NK-92 treated with Interleukin-12 subunit alpha and Interleukin-12 subunit beta, amount 100 ng/mL, for 24 hours (cell line): ENCODE data around the gene NIPSNAP2.
"Not testable (repeated sequence)": the region's sequence is repeated elsewhere in the genome, so short reads cannot be mapped to it uniquely, and the experiment has no call there.

ENCODE experiments used
- DNase-seq: peaks from one replicate; lab custom pipeline; 2025; lab: John Stamatoyannopoulos, UW

Gene NIPSNAP2

GRCh38 chr7:55964261-55965099 is at the start of gene NIPSNAP2:
Gene NIPSNAP2 (plus strand): TSS chr7:55964585. CDS start chr7:55964610, 25 bp downstream.
- DNase-seq = peak; percentile 25

DNA sequence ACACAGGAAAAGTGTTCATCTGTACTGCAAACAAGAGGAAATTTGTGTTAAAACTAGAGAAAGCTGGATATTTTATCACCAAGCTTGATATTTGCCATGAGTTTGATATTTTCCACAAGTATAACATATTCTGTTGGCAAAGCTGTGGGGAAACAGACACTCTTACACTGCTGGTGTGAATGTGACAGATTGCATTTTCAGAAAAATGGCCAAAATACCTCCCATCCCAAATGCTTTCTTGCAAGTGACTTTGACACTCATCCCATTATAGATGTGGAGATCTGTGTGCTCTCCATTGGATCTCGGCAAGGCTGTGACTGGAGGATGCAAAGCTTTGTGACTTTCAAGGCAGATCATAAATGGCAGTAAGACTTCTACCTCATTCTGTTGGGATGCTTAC is 46.6 kb upstream of the NIPSNAP2 start:
- no peak for DNase-seq

GRCh38 chr7:55928006-55928767 is 36.2 kb upstream of the NIPSNAP2 start:
- DNase-seq = no peak

DNA sequence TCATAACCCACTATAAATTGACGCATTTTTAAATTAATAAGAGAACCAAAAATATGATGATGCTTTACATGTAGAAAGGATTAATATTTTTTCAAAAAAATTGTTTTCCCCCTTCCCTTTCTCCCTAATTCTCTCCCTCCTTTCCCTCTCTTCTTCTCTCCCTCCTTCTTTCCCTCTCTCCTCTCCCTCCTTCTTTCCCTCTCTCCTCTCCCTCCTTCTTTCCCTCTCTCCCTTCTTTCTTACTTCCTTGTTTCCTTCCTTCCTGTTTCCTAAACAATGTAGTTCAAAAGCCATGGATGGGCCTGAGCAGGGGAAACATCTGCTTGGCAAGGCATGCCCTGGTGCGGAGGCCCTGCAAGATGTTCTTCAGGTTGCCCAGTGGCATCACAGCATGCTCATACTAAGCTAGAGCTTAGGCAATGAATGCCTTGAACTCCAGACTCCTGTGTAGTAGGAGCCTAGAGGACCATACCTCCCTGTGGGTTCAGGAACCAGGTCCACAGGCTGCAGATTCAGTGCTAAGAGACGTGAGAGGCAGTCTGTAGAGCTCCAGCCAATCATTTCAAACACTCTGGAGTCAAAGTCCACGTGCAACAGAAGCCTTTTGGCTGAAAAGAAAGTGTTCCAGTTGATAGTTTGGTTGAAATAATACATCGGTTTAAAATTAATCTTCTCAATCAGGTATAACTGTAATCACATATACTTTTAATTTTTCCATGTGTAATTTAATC is 32.8 kb upstream of the NIPSNAP2 start:
- no peak for DNase-seq

DNA sequence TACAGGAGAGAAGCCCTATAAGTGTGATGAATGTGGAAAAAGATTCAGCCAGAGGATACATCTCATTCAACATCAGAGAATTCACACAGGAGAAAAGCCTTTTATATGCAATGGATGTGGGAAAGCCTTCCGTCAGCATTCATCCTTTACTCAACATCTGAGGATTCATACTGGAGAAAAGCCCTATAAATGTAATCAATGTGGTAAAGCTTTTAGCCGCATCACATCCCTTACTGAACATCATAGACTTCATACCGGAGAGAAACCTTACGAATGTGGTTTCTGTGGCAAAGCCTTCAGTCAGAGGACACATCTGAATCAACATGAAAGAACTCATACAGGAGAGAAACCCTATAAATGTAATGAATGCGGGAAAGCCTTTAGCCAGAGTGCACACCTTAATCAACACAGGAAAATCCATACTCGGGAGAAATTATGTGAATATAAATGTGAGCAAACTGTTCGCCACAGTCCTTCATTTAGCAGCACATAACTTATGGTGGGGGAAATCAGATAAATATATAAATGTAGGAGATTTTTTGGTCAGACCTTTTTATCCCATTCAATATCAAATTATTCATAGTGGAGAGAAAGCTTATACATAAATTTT is 24.8 kb upstream of the NIPSNAP2 start:
- DNase-seq = no peak

GRCh38 chr7:55946545-55946944 is 17.8 kb upstream of the NIPSNAP2 start:
- no peak for DNase-seq

GRCh38 chr7:55951637-55952351 is 12.6 kb upstream of the NIPSNAP2 start, which contains the start of gene MRPS17:
Gene MRPS17 (plus strand): TSS chr7:55951877. CDS start chr7:55953196, 1,319 bp downstream.
- DNase-seq = peak; percentile 72

- not testable (repeated sequence) for DNase-seq
Measured at GRCh38 chr7:55952352-55952671, 12.1 kb upstream of the NIPSNAP2 start.

DNA sequence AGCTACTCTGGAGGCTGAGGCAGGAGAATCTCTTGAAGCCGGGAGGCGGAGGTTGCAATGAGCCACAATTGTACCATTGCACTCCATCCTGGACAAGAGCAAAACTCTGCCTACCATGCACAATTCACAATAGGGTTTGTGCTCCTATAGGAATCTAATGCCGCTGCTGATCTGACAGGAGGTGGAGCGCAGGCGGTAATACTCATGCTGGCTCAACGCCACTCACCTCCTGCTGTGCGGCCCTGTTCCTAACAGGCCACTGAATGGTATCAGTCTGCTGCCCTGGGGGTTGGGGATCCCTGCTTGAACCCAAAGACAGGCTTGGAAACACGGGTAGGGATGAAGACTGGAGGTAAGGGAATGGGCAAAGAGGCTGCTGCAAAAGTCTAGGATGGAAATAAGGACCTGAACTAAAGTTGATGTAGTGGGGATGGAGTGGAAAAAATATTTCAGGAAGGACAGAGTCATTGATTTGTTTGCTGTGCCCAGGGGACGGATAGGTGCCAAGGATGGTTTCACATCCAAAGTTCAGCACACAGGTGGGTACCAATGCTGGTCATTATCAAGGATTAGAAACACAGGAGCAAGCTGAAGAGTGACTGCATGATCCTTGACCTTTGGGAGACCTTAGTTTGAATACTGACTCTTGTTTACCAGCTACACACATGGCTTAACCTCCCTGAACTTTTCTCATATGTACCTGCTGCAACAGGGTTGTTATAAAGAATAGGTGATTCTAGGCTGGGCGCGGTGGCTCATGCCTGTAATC is 10.5 kb upstream of the NIPSNAP2 start:
- no peak for DNase-seq

DNA sequence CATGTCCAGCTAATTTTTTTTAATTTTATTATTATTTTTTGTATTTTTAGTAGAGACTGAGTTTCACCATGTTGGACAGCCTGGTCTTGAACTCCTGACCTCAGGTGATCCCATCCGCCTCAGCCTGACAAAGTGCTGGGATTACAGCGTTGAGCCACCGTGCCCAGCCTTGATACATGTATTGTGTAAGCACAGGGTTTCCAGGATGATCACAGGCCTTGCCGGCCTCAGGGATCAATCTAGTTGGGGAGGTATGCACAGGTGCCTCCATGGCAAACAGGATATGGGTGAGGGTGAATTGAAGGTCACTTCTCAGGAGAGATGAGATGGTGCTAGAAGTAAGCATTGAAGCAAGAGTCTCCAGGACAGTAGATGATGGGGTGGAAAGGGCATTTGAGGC is 7.2 kb upstream of the NIPSNAP2 start:
- DNase-seq = no peak

DNA sequence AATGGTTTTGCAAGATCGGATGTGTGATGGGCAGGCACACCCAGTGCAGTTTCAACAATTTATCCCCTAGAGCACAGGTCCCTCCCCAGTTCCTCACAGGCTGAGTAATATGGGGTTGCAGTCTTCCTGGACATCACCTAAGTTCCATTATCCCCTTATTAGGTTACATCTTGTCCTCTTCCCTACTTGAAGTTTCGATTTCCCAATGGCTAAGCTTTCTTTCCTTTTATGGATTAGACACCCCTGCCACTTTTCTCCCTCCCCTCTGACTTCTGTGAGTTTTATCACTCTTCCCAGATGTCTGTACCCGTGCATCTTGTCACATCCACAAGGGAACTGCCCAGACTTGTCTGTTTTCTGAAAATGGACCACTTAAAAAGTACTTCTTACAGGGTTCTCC is 2.4 kb upstream of the NIPSNAP2 start:
- DNase-seq = no peak

- DNase-seq = no peak
Measured at GRCh38 chr7:55963584-55964168, 709 bp upstream of the NIPSNAP2 start.

GRCh38 chr7:55965100-55965470 is 700 bp downstream of the NIPSNAP2 start:
- no peak for DNase-seq

DNA sequence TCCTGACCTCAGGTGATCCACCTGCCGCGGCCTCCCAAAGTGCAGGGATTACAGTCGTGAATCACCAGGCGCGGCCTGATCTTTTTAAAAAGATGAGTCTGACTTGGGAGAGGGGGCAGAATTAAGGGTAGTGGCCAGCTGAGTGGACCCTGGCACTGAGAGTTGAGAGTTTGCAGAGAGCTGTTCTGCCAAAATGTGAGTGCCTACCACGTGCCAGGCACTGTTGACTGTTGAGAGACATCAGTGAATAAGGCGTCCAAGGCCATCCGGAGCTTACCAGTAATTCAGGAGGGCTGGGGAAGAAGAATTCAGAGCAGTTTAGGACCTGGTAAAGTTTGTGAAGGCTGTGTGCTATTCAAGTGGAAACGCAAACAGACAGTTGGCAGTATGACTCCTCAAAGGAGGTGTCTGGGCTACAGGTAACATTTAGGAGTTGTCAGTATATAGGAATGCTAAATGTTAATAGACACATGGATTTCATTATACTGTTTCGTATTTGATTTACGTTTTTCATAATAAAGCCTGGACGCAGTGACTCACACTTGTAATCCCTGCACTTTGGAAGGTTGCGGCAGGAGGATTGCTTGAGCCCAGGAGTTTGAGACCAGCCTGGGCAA is 1.5 kb downstream of the NIPSNAP2 start:
- no peak for DNase-seq

- no peak for DNase-seq
Measured at GRCh38 chr7:55966851-55967250, 2.5 kb downstream of the NIPSNAP2 start.

DNA sequence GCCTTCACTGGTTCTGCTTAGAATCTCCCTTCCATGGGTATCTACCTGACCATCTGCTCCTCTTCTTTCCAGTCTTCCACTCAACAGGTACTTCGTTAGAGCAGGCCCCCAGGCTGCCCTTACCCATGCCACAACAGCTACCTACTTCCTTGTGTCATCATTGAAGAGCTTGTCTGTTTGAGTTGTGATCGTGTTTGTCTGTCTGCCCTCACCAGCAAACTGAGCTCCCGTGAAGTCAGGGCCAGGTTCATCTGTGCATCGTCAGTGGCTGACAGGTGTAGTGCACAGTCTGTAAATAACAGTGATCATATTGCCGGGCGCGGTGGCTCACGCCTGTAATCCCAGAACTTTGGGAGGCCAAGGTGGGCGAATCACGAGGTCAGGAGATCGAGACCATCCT is 5.0 kb downstream of the NIPSNAP2 start:
- no peak for DNase-seq

GRCh38 chr7:55970561-55970960 is 6.2 kb downstream of the NIPSNAP2 start:
- DNase-seq = no peak

- no peak for DNase-seq
Measured at GRCh38 chr7:55970978-55971377, 6.6 kb downstream of the NIPSNAP2 start.

DNA sequence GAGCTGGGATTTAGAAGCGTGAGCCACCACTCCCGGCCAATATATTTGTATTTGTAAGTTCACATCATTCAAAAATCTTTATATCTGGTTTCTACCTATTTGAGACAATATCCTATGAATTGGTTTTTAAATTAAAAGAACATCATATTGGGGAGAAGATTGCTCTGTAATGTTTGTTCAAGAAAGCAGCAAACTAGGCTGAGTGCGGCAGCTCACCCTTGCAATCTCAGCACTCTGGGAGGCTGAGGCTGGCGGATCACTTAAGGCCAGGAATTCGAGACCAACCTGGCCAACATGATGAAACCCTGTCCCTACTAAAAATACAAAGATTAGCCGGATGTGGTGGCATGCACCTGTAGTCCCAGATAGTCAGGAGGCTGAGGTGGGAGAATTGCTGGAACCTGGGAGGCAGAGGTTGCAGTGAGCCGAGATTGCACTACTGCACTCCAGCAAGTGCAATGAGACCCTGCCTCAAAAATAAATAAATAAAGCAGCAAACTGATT is 9.4 kb downstream of the NIPSNAP2 start:
- no peak for DNase-seq
